PC-3 (cell line): ENCODE results near the gene ATF6.

ENCODE experiments used
- EZH2 ChIP-seq: fragments of 300-600 bp; sonication (generic); IDR thresholded peaks from one replicate; pipeline ENCODE4 v1.6.1; 2017; ENCODE audit warnings: antibody characterized with exemption, mild to moderate bottlenecking, low read length; ENCODE audit not compliant: unreplicated experiment
- EZH2phosphoT487 ChIP-seq: fragments of 300-600 bp; sonication (generic); IDR thresholded peaks from 2 replicates; pipeline ENCODE4 v1.6.1; 2018; ENCODE audit warnings: mild to moderate bottlenecking, antibody characterized with exemption, low read length, borderline replicate concordance
- TF ChIP-seq, protein P1 (sequence below): fragments of 300-600 bp; sonication (generic); conservative IDR thresholded peaks from 2 replicates; pipeline ENCODE4 v1.5.1; 2017; ENCODE audit warnings: antibody characterized with exemption, low read depth, mild to moderate bottlenecking, low read length

GRCh38 chr1:161890574-161890973 is 124.5 kb downstream of the ATF6 start:
- TF ChIP-seq, protein P1, sequence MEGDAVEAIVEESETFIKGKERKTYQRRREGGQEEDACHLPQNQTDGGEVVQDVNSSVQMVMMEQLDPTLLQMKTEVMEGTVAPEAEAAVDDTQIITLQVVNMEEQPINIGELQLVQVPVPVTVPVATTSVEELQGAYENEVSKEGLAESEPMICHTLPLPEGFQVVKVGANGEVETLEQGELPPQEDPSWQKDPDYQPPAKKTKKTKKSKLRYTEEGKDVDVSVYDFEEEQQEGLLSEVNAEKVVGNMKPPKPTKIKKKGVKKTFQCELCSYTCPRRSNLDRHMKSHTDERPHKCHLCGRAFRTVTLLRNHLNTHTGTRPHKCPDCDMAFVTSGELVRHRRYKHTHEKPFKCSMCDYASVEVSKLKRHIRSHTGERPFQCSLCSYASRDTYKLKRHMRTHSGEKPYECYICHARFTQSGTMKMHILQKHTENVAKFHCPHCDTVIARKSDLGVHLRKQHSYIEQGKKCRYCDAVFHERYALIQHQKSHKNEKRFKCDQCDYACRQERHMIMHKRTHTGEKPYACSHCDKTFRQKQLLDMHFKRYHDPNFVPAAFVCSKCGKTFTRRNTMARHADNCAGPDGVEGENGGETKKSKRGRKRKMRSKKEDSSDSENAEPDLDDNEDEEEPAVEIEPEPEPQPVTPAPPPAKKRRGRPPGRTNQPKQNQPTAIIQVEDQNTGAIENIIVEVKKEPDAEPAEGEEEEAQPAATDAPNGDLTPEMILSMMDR: no peak
- TF ChIP-seq EZH2: no peak
- no peak for TF ChIP-seq EZH2phosphoT487
